GM19438 (cell line): ENCODE data around the gene RPUSD4.
"Not testable (repeated sequence)": the region's sequence is repeated elsewhere in the genome, so short reads cannot be mapped to it uniquely, and the experiment has no call there.

ENCODE experiments used
- ATAC-seq: cut with Tn5 transposase; IDR thresholded peaks from one replicate; pipeline ENCODE4 v1.9.1; 2021; ENCODE audit warnings: low read depth; ENCODE audit not compliant: unreplicated experiment

RPUSD4 gene, protein sequence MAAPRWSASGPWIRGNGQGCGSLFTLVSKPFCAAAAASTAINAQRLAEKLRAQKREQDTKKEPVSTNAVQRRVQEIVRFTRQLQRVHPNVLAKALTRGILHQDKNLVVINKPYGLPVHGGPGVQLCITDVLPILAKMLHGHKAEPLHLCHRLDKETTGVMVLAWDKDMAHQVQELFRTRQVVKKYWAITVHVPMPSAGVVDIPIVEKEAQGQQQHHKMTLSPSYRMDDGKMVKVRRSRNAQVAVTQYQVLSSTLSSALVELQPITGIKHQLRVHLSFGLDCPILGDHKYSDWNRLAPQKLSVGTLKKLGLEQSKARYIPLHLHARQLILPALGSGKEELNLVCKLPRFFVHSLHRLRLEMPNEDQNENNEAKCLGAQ

DNA sequence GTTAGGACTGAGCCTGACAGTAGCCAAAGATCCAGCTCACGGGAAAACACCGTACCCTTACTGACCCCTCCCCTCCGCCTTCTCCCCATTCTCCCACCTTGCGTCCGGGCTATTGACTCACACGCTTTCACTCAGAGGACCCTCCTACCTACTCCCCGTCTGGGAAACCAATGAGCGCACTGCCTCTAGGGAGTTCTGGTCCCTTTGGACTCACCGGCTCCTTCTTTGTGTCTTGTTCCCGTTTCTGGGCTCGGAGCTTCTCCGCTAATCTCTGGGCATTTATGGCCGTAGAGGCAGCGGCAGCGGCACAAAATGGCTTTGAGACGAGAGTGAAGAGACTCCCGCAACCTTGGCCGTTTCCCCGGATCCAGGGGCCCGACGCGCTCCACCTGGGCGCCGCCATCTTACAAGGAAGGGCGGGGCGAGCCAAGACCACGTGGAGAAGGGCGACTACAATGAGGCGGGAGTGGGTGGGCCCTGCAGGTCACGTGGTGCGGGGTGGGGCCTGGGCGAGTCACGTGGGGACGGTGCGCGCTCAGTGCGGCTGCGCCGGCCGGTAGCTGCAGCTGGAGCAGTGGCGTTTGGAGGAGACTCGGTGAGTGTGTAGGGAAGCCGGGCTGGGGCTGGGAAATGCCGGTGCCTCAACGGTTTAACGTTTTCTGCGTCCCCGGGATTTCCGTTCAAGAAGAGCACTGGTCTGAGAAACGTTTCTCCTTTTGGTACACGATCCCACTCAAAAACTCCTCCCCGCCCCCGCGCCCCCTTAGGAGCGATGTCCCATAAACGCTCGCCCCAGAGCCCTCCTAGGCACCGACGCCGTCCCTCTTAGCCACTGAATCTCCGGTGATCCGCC, at the start of gene RPUSD4, which contains the start of gene FAM118B:
RPUSD4 (minus strand) TSS at position 415 of the 853 bp plus-strand sequence; CDS start at position 403, 12 bp downstream.
FAM118B (plus strand) TSS at position 547 of the 853 bp plus-strand sequence. CDS start 23,220 bp downstream, outside the sequence.
- ATAC-seq, result peak; percentile 96

DNA sequence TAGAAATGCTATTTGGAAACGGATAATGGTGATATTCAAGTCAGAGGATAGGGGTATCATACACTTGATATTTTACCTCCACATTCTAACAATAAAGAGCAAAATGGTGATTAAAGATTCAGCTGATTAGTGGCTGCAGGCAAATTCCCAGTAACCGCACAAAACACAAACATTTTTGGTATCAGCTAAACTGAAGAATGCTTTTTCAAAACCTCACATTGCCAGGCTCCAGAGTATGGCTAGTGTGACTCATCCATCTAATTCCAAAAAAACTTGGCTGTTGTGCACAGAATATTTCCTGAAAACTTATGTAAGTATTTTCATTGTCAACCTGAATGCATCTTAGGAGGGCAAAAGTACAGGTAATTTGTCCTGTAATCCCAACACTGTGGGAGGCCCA, 46.3 kb upstream of the RPUSD4 start:
- ATAC-seq, result no peak

DNA sequence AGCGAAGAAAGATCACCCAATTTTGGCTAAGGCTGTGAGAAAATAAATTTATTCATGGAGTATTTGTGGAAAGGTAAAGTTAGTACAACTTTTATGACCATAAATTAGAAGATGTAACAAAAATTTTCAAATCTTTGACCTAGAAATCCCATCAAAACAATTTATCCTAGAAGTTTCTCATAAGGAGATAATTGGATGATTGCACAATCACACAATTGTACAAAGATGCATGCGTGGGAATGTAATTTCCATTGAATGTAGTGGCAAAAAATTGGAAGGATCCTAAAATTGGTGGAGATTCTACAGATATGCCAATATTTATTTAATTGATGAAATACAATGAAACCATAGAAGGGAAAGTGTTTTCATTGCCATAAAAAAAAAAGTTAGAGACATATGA, 45.7 kb upstream of the RPUSD4 start:
- no peak for ATAC-seq

DNA sequence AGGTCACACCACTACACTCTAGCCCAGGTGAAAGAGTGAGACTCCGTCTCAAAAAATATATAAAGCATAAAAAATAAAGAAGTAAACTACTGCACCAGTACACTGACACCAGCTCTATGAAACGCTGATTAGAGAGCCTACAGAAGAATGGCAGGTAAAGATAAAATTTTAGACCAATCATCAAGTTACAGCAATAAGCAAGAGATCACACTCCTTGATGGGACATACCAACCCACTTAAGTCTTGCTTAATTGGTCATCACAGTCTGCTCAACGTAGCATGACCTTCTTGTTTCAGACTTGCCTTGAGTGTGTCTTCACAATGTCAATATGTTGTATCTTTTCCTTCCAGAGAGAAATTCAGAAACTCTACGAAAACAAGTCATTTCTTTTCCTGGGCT, 44.8 kb upstream of the RPUSD4 start:
- no peak for ATAC-seq

DNA sequence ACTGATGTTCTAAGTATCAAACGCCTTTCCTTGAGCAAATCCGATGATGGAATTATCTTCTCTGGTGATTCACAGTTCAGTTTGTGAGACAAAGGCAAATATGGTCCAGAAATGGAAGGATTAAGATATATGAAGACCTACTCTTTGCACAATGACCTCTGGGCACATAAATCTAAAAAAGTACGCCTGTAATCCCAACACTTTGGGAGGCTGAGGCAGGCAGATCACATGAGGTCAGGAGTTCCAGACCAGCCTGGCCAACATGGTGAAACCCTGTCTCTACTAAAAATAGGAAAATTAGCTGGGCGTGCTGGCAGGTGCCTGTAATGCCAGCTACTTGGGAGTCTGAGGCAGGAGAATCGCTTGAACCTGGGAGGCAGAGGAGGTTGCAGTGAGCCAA, 44.1 kb upstream of the RPUSD4 start:
- not testable (repeated sequence) for ATAC-seq

DNA sequence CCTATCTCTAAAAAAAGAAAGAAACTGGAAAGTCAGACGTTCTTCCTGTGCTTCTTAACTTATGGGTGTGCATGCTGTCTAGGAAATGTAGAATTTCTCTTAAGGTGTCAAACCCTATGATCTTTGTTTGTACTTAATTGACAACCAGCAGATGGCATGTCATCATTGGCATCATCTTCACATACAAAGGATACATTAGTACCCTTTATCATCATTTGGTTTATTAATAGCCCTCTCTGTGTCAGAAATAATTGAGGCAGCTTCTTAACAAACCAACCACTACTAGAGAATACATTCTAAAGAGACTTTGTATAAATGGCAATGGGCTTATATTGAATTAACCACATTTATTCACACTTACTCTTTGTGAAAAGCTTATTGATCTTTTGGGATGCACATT, 43.4 kb upstream of the RPUSD4 start:
- no peak for ATAC-seq

DNA sequence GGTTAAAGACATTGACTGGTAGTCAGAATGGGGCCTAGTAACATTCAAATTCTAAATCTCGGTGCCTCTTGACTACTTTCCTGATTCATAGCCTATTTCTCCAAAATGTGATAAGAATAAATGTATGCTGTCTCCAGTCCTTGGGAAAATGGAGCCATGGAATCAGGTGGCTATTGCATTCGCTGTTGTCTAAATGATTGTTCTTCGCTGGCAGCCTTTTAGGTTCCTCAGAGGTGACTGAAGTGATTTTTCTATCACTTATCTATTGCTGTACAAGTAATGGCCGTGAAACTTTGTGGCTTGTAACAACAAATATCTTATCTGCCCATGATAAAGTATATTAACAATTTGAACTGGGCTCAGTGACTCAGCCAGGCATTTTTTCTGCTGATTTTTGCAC, 41.8 kb upstream of the RPUSD4 start:
- no peak for ATAC-seq

DNA sequence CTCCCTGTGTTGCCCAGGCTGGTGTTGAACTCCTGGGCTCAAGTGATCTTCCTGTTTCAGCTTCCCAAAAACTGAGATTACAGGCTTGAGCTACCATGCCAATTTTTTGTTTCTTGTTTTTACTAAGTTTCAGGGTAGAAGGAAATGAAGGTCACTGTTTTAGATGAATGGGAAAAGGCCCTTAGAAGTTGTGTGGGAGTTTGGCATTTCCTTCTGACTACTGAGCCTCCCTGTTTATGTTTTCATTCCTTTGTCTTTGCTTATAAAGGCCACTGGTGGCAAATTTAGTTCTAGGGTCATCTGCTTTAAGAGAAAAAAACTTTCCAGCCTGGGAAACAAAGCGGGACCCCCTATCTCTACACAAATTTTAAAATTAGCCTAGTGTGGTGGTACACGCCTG, 35.2 kb upstream of the RPUSD4 start:
- ATAC-seq, result no peak

DNA sequence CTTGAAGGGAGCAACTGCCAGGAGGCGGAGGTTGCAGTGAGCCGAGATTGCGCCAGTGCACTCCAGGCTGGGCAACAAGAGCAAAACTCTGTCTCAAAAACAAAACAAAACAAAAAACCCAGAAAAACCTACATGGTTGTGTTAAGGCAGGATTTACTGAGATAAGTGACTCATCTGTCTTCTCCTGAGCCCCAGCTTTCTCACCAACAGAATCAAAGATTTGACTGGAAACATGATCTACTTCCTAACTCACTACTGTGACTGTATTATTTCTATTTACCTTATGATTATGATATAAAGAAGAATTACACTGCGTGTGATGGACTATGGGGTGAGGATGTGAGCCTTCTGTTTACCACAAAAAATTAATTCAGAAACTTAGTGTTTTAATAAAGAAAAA, 21.9 kb upstream of the RPUSD4 start:
- ATAC-seq, result no peak

DNA sequence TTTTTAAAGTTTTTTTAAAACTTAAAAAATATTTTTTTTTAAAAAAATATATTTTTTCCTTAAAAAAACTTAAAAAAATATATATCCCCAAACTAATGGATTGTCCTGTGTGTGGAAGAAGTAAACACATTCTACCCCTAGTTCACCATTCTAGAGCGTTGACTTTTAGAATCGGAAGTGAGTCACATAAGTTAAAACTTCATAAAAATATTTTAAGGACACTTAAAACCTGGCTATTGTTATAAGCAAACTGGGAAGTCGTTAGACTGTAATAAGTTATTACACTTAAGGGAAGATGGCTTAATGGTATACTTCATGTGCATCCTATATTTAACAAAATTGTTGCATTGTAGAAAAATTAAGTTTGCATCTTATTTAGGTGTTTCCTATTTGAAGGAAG, 21.2 kb upstream of the RPUSD4 start:
- no peak for ATAC-seq

DNA sequence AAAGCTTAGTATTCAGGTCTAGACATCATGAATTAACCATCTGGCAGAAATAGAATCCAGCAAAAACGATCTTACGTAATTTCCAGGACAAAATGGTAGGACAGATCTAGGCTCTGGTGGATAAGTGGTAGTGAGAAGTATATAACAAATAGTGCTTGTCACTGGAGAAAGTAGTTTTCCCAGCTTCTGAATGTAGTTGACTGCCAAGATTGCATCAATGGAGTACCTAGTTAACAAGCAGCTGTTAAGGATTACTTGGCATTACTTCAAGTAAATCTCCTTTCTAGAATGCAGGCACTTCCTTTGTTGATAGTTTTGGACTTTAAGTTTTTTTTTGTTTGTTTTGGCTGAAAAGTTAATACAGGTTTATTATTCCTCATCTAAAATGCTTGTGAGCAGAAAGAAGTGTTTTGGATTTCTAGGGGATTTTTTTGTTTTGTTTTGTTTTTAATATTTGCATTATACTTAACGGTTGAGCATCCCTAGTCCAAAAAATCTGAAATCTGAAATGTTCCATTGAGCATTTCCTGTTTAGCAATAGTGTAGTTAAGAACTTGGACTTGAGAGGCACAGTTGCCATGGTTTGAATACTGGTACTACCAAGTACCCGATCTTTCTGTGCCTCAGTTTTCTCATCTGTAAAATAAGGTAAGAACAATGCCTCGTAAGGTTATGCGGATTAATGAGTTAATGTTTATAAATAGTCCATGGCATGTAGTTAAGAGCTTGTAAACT, 20.4 kb upstream of the RPUSD4 start:
- no peak for ATAC-seq

DNA sequence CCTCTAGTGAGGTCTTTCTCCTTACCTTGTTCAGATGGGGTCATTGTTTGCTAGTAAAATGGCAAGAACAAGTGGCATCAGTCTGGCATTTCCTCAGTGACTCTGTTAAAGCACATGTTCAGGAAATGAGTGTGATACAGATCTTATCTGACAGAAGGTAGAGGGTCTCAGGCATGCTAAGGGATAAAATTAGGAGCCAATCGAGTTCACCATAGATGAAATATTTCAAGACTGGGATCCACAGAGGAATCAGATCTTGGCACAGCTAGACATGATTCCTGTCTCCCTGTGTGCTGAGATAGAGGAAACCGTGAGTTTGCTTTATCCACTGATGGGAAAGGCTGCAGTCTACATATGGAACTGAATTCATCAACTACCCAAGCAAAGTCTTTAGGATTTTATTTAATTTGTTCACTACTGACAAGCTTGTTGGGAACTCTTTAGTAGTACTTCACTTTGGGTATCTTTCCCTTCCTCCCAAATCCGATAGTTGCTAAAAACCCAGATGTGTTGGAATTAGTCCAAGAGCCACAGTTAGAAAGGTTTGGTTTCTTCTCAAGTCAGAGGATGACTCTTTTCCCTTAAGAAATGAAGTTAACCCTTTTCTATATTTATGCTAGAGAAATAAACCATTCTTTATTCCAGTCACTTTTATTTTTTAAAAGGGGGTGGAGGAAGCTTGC, 18.5 kb upstream of the RPUSD4 start:
- ATAC-seq, result no peak

DNA sequence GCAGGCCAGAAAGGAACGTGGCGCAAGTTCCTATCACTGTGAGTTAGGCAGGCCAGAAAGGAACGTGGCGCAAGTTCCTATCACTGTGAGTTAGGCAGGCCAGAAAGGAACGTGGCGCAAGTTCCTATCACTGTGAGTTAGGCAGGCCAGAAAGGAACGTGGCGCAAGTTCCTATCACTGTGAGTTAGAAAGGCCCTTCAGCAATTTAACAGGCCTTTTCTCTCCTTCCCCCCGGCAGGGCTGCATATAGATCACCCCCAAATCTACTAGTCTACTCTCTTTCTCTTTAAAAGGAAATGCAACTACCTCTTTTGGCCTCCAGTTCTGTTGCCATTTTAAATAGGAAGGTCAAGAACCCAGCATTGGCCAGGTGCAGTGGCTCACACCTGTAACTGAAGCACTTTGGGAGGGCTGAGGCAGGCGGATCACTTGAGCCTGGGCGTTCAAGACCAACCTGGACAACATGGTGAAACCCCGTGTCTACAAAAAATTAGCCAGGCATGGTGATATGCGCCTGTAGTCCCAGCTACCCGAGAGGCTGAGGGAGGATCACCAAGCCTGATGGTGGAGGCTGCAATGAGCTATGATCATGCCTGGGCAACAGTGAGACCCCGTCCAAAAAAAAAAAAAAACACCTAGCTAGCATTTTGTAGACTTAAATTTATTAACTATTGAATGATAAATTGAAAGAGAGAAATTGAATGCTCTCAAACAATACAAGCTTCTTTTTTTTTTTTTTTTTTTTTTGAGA, 15.1 kb upstream of the RPUSD4 start:
- no peak for ATAC-seq

DNA sequence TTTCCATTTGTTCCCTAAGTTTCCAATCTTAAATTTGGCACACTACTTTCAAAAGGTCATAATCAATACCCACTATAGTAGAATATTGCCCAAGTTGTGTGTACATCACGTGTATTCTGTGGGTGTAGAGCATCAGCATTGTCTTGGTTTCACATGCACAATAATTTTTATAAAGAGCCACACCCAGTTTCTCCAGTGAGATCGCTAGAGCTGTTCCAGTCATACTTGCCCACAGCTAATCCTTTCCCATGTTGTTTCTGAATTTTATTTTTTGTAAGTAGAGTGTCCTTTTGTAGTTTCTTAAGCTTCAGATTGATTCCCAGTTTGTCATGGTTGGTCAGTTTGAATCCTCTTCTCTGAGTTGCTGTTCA, 13.8 kb upstream of the RPUSD4 start:
- ATAC-seq, result no peak

DNA sequence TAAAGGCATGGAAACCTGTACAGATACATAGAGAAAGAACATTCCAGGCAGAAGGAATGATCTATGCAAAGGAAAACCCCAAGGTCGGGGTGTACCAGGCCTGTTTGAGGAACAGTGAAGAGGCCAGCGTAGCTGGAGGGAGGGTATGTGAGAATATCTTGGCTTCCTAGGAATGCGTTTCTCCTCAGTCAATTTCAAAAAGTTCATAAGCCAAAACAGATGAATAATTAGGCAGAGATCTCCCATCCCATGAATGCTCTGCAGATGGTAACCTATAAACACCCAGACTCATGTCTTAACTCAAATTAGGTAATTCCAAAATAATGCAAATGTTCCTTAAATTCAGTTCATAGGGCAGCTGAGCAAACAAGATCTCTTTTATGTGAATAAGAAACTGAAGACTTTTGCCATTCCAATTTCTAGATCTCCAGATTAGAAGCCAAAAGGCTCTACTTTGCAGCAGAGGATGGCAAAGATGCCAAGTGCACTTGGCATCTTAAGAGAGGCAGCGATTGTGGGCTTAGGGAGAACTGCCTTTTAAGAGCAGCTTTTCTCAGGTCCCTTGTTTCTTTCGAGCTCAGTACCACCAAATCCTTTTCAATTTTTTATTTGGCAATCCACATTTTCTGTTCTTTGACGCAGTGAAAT, 13.3 kb upstream of the RPUSD4 start:
- no peak for ATAC-seq

DNA sequence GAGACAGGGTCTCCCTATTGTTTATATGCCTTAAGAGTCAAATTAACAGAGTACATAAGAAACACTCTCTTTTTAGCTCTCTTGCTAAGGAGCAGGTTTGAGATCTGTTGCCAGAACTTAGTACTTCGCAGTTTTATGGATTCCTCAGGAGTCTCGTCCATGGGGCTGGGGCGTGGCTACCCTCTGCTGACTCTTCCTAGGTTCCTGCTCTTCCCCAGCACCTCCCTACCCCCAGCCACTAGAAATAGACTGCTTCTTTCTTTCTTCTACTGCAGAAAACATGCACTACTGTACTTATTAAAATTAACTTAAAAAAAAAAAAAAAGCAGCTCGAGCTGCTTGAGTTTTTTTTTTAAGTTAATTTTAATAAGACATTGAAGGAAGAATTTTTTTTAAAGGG, 8.1 kb upstream of the RPUSD4 start:
- ATAC-seq, result no peak

DNA sequence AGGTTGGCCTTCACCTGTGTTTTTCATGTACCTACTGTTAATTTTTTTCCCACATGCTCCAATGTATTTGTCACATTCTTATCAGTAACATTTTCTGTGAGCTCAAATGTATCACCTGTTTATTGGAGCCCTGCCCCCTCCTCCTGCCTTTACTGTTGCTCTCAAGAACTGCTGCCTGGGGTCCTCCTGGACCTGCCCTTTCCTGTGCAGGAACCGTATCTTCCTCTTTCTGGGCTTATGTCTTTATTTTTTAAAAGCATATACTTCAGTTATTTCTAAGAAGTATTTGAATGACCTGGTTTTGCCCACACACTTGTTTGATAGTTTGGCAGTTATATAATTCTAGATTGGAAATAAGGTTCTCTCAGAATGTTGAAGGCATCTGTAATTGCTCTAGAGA, 6.0 kb upstream of the RPUSD4 start:
- no peak for ATAC-seq

DNA sequence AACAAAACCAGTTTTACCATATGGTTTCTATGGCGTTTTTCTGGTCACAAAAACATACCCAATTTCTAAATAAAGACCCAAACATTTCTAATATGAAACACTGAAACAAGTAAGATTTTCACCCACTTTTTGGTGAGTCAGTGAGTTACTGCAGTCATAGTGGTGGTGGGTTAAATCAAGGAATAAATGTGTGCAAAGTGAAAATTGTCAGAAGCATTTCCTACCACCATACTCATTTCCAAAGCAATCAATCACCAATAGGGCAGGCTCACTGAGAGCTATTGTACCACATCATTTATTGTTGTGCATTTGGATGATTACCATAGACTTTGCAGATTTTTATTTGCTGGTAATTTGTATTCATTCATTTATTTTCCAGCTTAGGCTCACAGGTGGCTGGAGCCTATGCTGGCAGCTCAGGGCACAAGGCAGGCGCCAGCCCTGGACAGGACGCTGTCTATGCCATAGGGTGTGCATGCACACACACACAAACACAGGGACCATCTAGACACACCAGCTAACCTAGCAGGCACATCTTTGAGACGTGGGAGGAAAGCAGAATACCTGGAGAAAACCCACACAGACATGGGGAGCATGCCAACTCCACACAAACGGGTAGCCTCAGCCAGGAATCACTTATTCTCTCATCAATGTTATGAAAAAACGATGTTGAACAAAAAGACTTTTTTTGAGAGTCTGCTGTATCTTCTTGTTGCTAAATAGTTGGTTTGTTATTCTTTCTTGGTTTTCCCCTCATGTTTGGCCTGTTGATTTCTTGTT, 5.3 kb upstream of the RPUSD4 start:
- no peak for ATAC-seq

DNA sequence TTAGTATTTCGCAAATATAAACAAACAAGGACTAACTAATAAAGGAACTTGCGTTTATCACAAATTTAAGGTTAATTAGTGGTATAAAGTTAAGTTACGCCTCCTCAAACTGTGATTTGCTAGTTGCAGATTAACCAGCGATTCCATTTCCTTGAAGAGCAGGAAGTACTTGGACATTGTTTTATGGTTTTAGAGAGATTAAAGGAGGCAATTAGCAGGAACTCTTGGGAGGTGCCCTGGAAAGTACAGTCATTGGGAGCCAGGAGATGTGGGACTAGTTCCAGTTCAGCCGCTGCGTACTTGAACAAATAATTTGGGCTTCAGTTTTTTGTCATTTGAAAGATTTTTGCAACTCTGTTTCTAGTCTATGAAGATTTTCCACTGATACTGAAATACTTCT, 3.4 kb upstream of the RPUSD4 start:
- ATAC-seq, result no peak
